Head of caudate nucleus (tissue), 42 donors: ENCODE measurements around the gene GM2A.
"Not testable (repeated sequence)": the region's sequence is repeated elsewhere in the genome, so short reads cannot be mapped to it uniquely, and the experiment has no call there.

Source experiments
- DNase-seq, 42 donors: peaks; one replicate each; pipeline versions ENCODE4 v3.0.0 to v3.0.0-alpha.2; 2020 to 2021; ENCODE audit warnings: mixed read lengths in 7 of 42
- intact Hi-C: fragments of 100-400 bp; cut with DNase I; formaldehyde crosslinking; loops from one replicate; pipeline ENCODE4 v1.15.0; 2022

GM2A gene

DNA sequence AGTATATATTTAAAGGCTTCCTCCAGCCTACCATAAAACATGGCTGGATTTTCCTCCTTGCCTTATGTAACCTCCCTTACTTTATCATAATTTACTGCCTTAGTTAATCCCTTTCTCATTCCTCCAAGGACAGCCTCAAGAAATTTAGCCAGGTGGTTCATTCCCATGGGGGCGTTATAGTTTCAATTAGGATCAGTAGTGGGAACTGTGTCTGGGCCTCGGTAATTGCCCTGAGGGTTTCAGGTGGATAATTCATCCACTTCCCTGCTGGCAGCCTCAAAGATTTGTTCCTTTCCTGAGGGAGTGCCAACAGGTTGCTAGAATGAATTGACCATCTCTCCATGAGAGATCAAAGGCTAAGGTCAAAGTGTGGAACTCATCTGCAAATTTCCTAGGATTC is 4.3 kb upstream of the GM2A start:
- intact Hi-C loops, result no loop called here
- DNase-seq, result no peak

DNA sequence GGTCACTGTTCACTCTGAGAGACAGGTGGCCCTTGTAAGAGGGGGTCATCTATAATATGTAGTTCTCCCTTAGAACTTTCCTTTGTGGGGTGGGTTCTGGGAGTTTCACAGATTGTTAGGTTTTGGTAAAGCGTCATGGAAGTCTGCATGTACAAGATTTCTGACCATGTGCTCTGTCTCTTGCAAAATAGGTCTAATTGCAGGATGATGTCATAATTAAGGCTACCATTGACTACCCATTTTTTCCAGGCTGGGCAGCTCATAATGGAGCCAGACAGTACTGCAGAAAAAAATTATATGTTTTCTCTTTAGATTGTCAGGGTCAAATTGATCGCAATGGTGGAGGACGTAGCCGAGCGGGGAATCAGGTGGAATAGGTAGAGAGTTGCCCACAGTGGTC is 3.7 kb upstream of the GM2A start:
- intact Hi-C loops, result no loop called here
- no peak for DNase-seq

DNA sequence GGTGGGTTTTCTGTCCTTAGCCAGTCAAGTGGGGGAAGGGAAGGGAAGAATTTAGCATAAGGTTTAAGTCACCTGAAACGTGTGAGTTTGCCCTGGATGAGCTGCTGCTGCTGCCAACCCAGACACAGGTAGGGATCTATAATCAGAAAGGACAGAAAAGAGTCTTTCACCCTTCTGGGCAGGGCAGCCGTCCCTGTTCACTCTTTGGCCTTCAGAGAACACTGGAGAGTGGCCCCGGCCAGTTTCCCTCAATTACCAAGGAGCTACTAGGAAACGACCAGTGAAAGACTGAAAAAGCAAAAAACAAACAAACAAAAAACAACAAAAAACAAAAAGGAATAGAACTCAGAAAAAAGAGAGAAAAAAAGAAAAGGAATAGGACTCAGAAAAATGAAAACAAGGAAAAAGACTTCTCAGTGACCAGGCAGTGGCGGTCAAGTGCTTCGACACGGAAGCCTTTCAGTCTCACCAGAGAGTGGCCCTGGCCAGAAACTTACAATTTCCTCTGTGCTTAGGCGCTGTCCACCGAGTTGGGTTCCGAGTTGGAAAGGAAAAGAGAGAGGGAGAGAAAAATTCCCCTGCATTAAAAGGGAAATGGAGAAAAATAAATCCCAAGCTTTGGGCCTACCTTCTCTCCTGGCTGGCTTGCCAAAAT is 2.5 kb upstream of the GM2A start:
- intact Hi-C loops, result no loop called here
- DNase-seq, result no peak

DNA sequence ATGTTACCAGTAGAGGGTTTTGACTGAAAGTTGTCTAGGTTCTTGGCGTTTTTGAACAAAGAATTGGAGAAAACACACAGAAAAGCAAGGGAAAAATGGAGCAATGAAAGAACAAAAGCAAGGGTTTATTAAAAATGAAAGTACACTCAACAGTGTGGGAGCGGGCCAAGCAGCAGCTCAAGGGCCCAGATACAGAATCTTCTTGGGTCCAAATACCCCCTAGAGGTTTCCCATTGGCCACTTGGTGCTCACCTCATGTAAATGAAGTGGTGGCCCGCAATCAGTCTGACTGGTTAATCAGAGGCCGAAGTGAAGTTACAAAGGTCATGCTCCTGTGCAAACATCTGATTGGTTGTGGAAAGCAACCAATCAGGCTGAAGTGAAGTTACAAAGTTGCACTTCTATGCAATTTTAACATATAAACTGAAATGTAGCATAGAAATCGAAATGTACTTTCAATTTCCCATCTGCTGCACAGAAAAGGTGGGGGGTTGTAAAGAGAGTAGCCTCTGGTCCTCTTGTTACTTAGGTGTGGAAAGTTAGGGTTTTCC is 1.9 kb upstream of the GM2A start:
- intact Hi-C loops, result no loop called here
- DNase-seq, result no peak

DNA sequence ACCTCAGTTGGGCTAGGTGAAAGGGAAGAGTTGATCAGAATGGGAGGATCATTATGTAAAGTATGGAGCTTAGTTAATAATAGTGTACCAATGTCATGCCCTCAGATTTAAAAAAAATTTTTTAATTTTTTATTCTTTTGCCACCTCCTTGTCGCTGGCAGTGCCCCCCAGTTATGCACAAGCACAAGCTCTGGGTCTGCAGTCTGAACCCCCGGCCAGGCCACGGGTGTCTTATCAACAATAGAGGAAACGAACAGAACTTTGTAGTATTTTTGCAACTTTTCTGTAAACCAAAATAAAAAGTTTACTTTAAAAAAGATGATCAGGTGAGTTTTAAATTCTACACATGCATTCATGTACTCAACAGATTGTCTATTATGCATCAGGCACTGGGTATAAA is 1.4 kb upstream of the GM2A start:
- no peak for DNase-seq
- intact Hi-C loops, result no loop called here

DNA sequence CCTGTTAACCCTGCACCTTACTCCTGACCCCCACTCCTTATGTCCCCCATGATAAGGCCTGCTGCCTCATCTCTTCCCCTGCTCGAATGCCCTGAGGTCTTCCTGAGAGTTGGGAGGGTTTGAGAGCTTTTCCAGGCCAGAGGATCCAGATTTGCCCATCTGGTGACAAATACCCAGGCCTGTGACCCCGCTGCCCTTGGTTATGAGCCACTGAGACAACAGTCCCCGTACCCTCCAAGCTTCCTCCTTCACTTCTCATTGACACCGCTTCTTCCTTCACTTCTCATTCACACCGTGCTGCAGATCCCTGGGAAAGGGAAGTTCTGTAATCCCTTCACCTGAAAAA is 593 bp downstream of the GM2A start:
- intact Hi-C loops, result no loop called here
- peak in 3 of 42 donors; percentile 13 to 23 (median 14) for DNase-seq

DNA sequence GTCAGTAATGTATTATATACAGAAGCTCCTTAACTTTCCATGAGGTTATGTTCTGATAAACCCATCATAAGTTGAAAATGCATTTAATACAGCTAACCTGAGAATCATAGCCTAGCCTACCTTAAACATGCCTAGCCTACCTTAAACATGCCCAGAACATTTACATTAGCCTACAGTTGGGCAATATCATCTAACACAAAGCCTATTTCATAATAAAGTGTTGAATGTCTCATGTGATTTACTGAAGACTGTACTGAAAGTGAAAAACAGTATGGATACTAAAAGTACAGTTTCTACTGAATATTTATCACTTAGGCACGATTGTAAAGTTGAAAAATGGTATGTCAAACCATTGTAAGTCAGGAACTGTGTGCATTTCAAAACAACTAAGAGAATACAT is 1.6 kb downstream of the GM2A start:
- DNase-seq, result no peak
- intact Hi-C loops, result no loop called here

DNA sequence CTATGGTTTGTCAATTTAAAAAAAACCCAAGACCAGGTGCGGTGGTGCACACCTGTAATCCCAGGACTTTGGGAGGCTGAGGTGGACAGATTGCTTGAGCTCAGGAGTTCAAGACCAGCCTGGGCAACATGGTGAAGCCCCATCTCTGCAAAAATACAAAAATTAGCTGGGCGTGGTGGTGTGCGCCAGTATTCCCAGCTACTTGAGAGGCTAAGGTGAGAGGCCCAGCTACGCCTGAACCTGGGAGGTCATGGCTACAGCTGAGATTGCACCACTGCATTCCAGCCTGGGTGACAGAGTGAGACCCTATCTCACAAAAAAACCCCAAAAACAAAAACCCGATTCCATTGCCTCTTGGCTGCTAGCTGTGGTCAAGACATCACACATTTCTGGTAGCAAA is 2.0 kb downstream of the GM2A start:
- intact Hi-C loops, result not testable (repeated sequence)

DNA sequence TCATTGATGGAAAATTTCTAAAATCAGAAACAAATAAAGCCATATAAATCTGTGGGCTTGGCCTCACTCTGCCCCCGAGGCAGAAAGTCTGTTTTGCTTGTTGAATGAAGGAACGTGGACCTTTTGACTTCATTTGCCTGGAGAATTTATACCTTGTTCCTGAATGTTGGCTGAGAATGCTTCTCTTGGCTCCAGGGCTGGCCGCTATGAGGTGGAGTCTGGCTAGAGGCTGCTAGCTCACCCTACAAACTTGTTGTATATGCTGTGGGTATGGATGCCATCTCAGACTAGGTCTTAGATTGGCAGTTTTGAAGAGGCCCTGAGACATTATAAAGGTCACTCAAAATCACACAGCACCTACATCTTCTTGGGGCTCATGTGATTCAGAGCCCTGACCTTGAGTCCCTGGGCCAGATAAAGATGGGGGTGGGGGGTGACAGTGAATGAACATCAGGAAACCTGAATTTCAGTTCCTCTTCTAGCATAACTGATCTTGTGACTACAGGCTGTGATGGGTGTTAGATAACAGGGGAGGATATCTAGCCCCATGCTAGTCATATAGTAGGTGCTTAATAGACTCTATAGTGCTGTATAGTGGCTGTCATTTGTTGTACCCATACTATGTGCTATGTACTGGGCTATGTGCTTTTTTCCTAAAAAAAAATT is 2.8 kb downstream of the GM2A start:
- intact Hi-C loops, result no loop called here
- DNase-seq, result no peak

More for the DNA sequence above, 2.0 kb downstream of the GM2A start:
- DNase-seq, result not testable (repeated sequence)

DNA sequence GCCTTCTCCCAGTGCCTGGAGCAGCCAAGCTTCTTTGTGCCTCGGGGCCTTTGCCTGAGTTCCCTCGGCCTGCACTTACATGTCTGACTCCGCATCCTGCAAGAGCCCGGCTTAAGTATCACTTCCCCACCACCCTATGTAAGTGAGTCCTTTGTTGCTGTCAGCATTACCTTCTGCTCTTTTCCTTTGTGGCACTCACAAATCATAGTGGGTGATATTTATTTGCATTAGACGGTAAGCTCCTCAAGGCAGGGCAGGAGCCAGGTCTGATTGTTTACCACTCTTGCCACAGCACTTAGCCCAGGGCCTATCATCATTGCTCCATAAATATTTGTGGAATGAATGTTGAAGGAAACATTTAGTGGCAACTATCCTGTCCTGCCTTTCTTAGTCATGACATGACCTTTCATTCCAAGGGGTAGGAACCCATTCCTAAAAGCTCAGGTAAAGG is 4.8 kb downstream of the GM2A start:
- DNase-seq, result peak in 5 of 42 donors; percentile 11 to 38 (median 25)
- intact Hi-C loops, result no loop called here

DNA sequence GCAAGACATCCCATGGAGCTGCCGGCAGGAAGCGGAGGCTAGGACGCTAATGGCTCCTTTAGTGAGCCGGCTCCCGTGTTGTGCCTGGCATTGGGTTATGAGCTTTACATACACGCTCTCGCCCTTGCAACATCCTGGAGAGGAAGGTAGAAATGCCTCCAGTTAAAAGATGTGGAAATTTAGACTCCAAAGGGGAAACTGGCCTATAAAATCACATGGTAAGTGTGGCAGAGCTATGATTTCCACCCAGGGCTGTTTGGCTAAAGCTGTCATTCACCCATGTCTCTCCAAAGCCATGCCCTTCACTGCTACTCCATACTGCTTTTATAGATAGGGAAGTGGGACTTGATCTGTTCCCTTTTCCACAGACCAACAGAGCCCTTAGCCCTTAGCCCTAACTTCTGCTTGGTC is 5.2 kb downstream of the GM2A start:
- DNase-seq, result no peak
- intact Hi-C loops, result no loop called here

DNA sequence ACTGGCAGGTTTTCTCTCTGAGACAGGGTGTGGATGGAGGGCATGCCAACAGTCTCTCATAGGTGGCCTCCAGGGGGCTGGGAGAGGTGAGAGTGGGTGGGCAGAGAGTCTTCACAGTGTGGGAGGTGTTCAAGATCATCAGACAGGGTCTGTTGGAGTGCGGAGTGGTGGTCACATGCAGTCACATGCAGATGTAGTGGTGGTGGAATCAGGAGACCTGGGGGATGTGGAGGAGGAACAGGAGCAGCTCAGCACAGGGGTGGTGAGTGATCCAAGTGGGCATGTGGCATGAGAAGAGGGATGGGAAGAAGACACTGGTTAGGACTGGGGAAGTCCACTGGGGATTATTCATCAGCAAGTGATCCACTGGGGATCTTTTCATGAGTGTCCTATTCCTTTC is 5.8 kb downstream of the GM2A start:
- intact Hi-C loops, result no loop called here
- DNase-seq, result no peak

DNA sequence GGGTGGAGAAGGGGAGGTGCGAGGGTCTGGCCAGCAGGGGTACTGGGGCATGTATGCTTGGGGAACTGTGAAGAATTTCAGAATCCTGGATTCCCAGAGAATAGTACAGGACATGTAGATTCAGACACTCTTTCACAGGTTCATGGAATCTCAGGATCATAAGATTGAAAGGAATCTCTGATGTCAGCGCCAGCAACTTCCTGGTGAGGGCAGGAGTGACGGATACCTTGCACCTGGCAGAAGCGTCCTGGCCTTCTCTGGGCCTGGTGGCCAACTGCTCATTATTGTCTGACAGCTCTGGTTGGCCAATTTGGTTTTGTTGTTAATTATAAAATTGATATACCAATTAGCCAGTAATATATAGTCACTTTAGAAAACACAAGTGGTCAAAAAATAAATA is 6.9 kb downstream of the GM2A start:
- intact Hi-C loops, result no loop called here
- no peak for DNase-seq

DNA sequence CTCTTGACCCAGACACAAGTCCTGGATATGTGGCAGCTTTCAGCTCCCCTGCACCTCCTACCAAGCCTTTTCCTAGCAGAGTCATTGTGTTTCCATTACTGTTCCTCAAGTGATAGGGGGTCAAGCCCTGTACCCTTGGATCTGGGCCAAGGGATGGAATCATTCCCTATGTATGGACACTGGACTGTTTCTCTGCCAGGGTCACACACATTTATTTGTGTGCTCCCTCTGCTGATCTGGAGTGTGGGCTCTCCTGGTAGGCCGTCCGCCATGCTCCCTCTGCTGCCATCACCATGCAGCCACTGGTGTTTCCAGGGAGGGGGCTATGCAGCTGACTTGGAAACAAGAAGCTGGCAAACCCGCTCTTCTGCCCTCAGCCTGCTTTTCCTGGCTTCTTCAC is 9.5 kb downstream of the GM2A start:
- intact Hi-C loops, result no loop called here
- no peak for DNase-seq

DNA sequence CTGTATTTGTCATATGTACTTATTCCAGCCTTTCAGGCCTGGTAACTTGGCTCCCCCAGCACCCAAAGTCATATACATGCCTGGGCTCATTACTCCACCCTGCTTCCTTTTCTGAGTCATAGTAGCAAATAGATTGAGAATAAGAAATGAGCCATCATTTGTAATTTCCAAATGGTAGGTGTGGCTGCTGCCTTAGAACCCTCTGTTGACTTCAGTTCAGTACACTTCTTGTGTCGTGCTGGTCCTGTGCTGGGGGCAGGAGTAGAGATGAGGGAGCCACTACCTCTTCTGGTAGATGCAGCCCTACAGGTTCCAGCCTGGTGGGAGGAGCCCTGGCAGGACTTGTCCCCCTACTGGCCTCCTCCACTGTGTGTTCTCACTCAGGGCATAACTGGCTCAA is 11.1 kb downstream of the GM2A start:
- no peak for DNase-seq
- intact Hi-C loops, result no loop called here

DNA sequence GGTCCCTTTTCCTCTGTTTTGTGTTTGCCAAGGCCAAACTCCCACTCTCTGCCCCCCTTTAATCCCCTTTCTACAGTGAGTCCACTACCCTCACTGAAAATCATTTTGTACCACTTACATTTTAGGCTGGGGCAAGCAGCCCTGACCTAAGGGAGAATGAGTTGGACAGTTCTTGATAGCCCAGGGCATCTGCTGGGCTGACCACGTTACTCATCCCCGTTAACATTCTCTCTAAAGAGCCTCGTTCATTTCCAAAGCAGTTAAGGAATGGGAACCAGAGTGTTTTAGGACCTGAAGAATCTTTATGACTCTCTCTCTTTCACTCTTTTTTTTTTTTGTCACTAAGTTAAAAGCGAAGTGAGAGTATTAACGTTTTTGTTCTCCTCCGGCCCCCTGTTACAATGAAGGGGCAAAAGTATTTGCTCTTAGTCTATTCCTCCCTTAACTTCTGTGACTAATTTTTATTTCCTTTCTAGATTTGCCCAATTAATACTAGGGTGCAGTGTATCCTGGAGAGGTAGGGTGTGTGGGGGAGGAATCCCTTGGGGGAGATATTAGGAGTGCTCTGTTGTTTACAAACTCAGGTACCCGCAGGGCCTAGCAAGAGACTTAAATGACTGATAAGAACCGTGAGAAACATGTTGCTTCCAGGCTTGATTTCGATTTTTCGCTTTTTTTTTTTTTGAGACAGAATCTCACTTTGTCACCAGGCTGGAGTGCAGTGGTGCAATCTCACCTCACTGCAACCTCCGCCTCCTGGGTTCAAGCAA is 14.7 kb downstream of the GM2A start:
- intact Hi-C loops, result no loop called here

DNA sequence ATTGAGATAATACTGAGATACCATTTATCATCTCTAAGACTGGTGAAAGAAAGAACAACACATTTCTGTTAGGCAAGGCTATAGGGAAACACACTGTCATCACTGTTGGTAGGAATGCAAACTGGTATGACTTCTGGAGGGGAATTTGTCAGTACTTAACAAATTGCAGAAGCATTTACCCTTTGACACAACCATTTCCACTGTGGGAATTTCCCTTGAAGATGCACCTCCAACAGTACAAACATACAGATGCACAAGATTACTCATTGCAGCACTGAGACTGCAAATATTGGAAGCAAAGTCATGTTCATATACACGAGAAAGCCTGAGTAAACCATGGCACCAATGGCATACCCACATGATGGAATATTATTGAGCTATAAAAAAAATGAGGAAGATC is 17.6 kb downstream of the GM2A start:
- intact Hi-C loops, result no loop called here
- no peak for DNase-seq

More for the DNA sequence above, 14.7 kb downstream of the GM2A start:
- no peak for DNase-seq

DNA sequence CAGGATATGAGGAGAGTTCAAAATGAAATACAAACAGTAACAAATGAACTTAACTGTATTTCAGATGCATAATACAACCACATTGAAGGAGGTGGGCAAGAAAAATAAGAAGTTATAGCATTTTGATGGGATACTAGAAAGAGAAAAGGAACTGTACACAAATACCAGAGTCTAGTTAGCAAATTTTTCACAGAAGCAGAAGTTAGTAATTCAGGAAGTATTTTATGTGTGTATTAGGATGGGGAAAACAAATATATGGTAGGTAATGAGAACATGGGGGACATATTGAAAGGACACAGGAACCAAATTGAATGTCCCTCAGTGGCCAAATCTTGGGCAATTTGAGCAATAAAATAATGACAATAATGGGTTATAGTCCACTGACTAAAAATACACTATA is 18.4 kb downstream of the GM2A start:
- intact Hi-C loops, result no loop called here
- DNase-seq, result no peak

DNA sequence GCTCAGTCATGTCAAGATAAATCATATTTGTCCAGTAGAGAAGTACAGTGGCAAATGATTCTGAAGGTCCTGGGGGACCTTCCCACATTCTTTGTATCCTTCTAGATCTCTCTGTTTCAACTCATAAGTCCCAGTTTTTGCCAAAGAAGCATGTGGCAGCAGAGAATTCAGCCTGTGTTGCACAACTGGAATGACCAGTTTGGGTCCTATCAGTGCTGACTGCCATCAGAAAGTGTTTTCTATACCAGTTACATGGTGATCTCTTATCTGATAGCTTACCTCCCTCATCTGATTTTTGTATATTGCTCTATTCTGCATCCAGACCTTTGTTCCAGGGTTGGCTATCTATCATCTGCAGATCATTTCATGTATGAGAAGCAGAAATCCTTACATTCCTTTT is 21.7 kb downstream of the GM2A start:
- intact Hi-C loops, result no loop called here
- no peak for DNase-seq

DNA sequence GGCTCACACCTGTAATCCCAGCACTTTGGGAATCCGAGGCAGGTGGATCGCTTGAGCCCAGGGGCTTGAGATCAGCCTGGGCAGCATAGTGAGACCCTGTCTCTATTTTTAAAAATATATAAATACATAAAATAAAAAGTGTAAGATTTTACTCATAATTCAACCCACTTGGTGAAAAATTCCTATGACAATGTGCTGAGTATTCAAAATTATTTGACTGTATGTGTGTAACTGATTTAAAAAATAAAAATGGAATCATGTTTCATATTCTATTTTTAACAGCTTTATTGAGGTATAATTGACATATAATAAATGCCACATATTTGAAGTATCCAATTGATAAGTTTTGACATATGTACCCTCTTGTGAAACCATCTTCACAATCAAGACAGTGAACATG is 22.8 kb downstream of the GM2A start:
- intact Hi-C loops, result no loop called here
- DNase-seq, result no peak
